Endothelial cell of umbilical vein (primary cell): Measurements from ENCODE around the gene PARD3B.

Experiments used
- CTCF ChIP-seq, 2 donors: IDR thresholded peaks; 1 replicate in 1 of 2; 2 replicates in 1 of 2; pipeline ENCODE4 v1.5.1; 2011; ENCODE audit warnings: low read length in 2 of 2, mild to moderate bottlenecking in 2 of 2, moderate library complexity in 2 of 2, control low read depth in 1 of 2, inconsistent platforms in 1 of 2, low read depth in 1 of 2; ENCODE audit not compliant: insufficient read depth in 1 of 2; ENCODE audit errors: extremely low read depth in 1 of 2
- EZH2 ChIP-seq: IDR thresholded peaks from 2 replicates; pipeline ENCODE4 v1.6.1; 2012; ENCODE audit warnings: borderline replicate concordance, low read depth, mild to moderate bottlenecking, moderate library complexity, low read length, inconsistent platforms; ENCODE audit not compliant: severe bottlenecking
- MAX ChIP-seq: IDR thresholded peaks from 2 replicates; pipeline ENCODE4 v1.6.1; 2011; ENCODE audit not compliant: insufficient read depth, insufficient read length
- POLR2A ChIP-seq: IDR thresholded peaks from 2 replicates; pipeline ENCODE4 v1.6.1; 2012; ENCODE audit warnings: low read depth, mild to moderate bottlenecking, control low read depth, low read length
- POLR2AphosphoS5 ChIP-seq: IDR thresholded peaks from 2 replicates; pipeline ENCODE4 v1.6.1; 2012; ENCODE audit warnings: low read depth, mild to moderate bottlenecking, control low read depth, low read length, moderate library complexity; ENCODE audit not compliant: insufficient read depth

GRCh38 chr2:205212357-205212756, 667.1 kb downstream of the PARD3B start:
- TF ChIP-seq EZH2, result no peak
- no peak for TF ChIP-seq CTCF (IDR thresholded peaks at IDR 0.05; ENCODE audit: extremely low read depth in 1 of 2, insufficient read depth in 1 of 2, low read depth in 1 of 2, low read length in 2 of 2)
- TF ChIP-seq MAX, result no peak
- no peak for TF ChIP-seq POLR2AphosphoS5
- no peak for TF ChIP-seq POLR2A
